IMR-90 (cell line): Measurements from ENCODE around the gene PDXDC1. TPM values are rescaled to one million over a fixed set of nuclear protein-coding genes. Genes with fewer than 3 reads are reported as not detected.
"Not testable (repeated sequence)": the region's sequence is repeated elsewhere in the genome, so short reads cannot be mapped to it uniquely, and the experiment has no call there.

Source experiments
- ATAC-seq: fragments of 200-7000 bp; cut with Tn5 transposase; 2 replicates; pipeline ENCODE4 v1.9.1; 2020; ENCODE audit warnings: low read depth, mild to moderate bottlenecking, moderate library complexity
- BruUV-seq: library from RNA; stranded (reverse); fragments of 400-500 nt; replicated peaks from 2 replicates; lab custom pipeline; 2021; lab: Mats Ljungman, UMichigan
- CTCF ChIA-PET: fragments of 300-600 bp; formaldehyde crosslinking; extraction: SDS; loops from one replicate; lab custom pipeline; 2021; ENCODE audit warnings: antibody characterized with exemption; lab: Yijun Ruan, JAX
- POLR2A ChIA-PET: fragments of 300-600 bp; sonication (Branson Sonifier 250); formaldehyde crosslinking; loops from one replicate; lab custom pipeline; 2022; ENCODE audit warnings: antibody characterized with exemption; ENCODE audit not compliant: unreplicated experiment; lab: Charles Lee
- DNase-seq: peaks from one replicate; pipeline ENCODE4 v3.0.0; 2013
- H2AFZ ChIP-seq: replicated peaks from 2 replicates; pipeline ENCODE3; 2013; ENCODE audit warnings: low read length, mild to moderate bottlenecking; ENCODE audit not compliant: poor library complexity
- H2AK5ac ChIP-seq: 2 replicates; pipeline ENCODE4 v1.6.1; 2013; ENCODE audit warnings: low read depth, low read length, inconsistent platforms
- H2AK9ac ChIP-seq: replicated peaks from 2 replicates; pipeline ENCODE3; 2013; ENCODE audit warnings: mild to moderate bottlenecking, low read depth, low read length, moderate library complexity; ENCODE audit not compliant: poor library complexity
- H2BK120ac ChIP-seq: 2 replicates; pipeline ENCODE4 v1.6.1; 2013; ENCODE audit warnings: low read depth, low read length, inconsistent platforms
- H2BK15ac ChIP-seq: 3 replicates; pipeline ENCODE4 v1.6.1; 2013; ENCODE audit warnings: low read depth, low read length, inconsistent platforms
- H2BK20ac ChIP-seq: 2 replicates; pipeline ENCODE4 v1.6.1; 2013; ENCODE audit warnings: low read depth, mild to moderate bottlenecking, inconsistent platforms, low read length, moderate library complexity
- H2BK5ac ChIP-seq: 2 replicates; pipeline ENCODE4 v1.6.1; 2013; ENCODE audit warnings: mild to moderate bottlenecking, low read depth, low read length, inconsistent platforms; ENCODE audit not compliant: poor library complexity, severe bottlenecking
- H3K14ac ChIP-seq: replicated peaks from 2 replicates; pipeline ENCODE4 v1.6.1; 2013; ENCODE audit warnings: low read depth, low read length, inconsistent platforms
- H3K18ac ChIP-seq: 2 replicates; pipeline ENCODE4 v1.6.1; 2013; ENCODE audit warnings: low read depth, low read length, control low read depth
- H3K23ac ChIP-seq: 2 replicates; pipeline ENCODE4 v1.6.1; 2013; ENCODE audit warnings: low read depth, low read length, inconsistent platforms
- H3K27ac ChIP-seq: 2 replicates; pipeline ENCODE4 v1.5.1; 2013; ENCODE audit warnings: mild to moderate bottlenecking, control low read depth, low read length; ENCODE audit not compliant: insufficient read depth
- H3K27me3 ChIP-seq: 2 replicates; pipeline ENCODE4 v1.6.1; 2013; ENCODE audit warnings: low read length; ENCODE audit not compliant: control insufficient read depth, insufficient read depth
- H3K36me3 ChIP-seq: 2 replicates; pipeline ENCODE4 v1.6.1; 2013; ENCODE audit warnings: low read length, mixed read lengths; ENCODE audit not compliant: control insufficient read depth, insufficient read depth
- H3K4ac ChIP-seq: 2 replicates; pipeline ENCODE4 v1.6.1; 2013; ENCODE audit warnings: low read depth, low read length, inconsistent platforms
- H3K4me1 ChIP-seq: 2 replicates; pipeline ENCODE4 v1.6.1; 2013; ENCODE audit warnings: low read length, mixed read lengths; ENCODE audit not compliant: control insufficient read depth, insufficient read depth
- H3K4me2 ChIP-seq: 2 replicates; pipeline ENCODE4 v1.6.1; 2013; ENCODE audit warnings: low read depth, mild to moderate bottlenecking, control low read depth, low read length, moderate library complexity
- H3K4me3 ChIP-seq: 2 replicates; pipeline ENCODE4 v1.5.1; 2013; ENCODE audit warnings: low read depth, mild to moderate bottlenecking, control low read depth, low read length, moderate library complexity; ENCODE audit not compliant: insufficient read depth
- H3K56ac ChIP-seq: 2 replicates; pipeline ENCODE4 v1.6.1; 2013; ENCODE audit warnings: low read length, inconsistent platforms; ENCODE audit not compliant: insufficient read depth; ENCODE audit errors: extremely low read depth
- H3K79me1 ChIP-seq, 2 experiments: 2 replicates each; pipeline ENCODE4 v1.6.1; 2013; ENCODE audit warnings: low read length in 2 of 2, inconsistent platforms in 1 of 2, low read depth in 1 of 2
- H3K9ac ChIP-seq: 2 replicates; pipeline ENCODE4 v1.6.1; 2013; ENCODE audit warnings: low read depth, low read length, control low read depth
- H3K9me1 ChIP-seq: 2 replicates; pipeline ENCODE4 v1.6.1; 2013; ENCODE audit warnings: low read length, inconsistent platforms; ENCODE audit not compliant: insufficient read depth
- H3K9me3 ChIP-seq: 2 replicates; pipeline ENCODE4 v1.6.1; 2013; ENCODE audit warnings: low read length; ENCODE audit not compliant: control insufficient read depth, insufficient read depth
- H4K20me1 ChIP-seq: 2 replicates; pipeline ENCODE4 v1.6.1; 2013; ENCODE audit warnings: low read length, inconsistent platforms; ENCODE audit not compliant: insufficient read depth
- H4K5ac ChIP-seq: 2 replicates; pipeline ENCODE4 v1.6.1; 2013; ENCODE audit warnings: mild to moderate bottlenecking, low read depth, low read length, control low read depth
- H4K8ac ChIP-seq, 2 experiments: 2 replicates each; pipeline ENCODE4 v1.6.1; 2013; ENCODE audit warnings: low read depth in 2 of 2, low read length in 2 of 2, control low read depth in 1 of 2, inconsistent platforms in 1 of 2
- H4K91ac ChIP-seq: 2 replicates; pipeline ENCODE4 v1.6.1; 2013; ENCODE audit warnings: low read depth, low read length, inconsistent platforms; ENCODE audit not compliant: insufficient read depth
- CHD1 ChIP-seq: IDR thresholded peaks from 2 replicates; pipeline ENCODE4 v1.6.1; 2012; ENCODE audit warnings: low read depth, low read length, improper control_type of control experiment
- MAZ ChIP-seq: IDR thresholded peaks from 2 replicates; pipeline ENCODE4 v1.6.1; 2012; ENCODE audit warnings: low read depth, mild to moderate bottlenecking, low read length, improper control_type of control experiment, moderate library complexity, borderline replicate concordance
- NFE2L2 ChIP-seq: fragments of 150-350 bp; IDR thresholded peaks from 2 replicates; pipeline ENCODE4 v1.6.1; 2016; ENCODE audit warnings: low read depth, mild to moderate bottlenecking, low read length
- POLR2A ChIP-seq: IDR thresholded peaks from 2 replicates; pipeline ENCODE4 v1.6.1; 2012; ENCODE audit warnings: mild to moderate bottlenecking, low read depth, low read length
- RAD21 ChIP-seq: IDR thresholded peaks from 2 replicates; pipeline ENCODE4 v1.6.1; 2012; ENCODE audit warnings: low read length, improper control_type of control experiment
- RCOR1 ChIP-seq: IDR thresholded peaks from 2 replicates; pipeline ENCODE4 v1.6.1; 2012; ENCODE audit warnings: mild to moderate bottlenecking, low read length, improper control_type of control experiment; ENCODE audit not compliant: insufficient replicate concordance
- SMC3 ChIP-seq: fragments of 150-350 bp; IDR thresholded peaks from 2 replicates; pipeline ENCODE4 v1.6.1; 2016; ENCODE audit warnings: low read depth, mild to moderate bottlenecking, antibody characterized with exemption, low read length, moderate library complexity
- WGBS, 2 experiments: methylation state at CpG; one replicate each; pipeline versions ENCODE4 v1.1.5 to v1.1.7; 2013; ENCODE audit warnings: missing lambda C conversion rate in 2 of 2; ENCODE audit not compliant: insufficient read length in 1 of 2; ENCODE audit errors: extremely low coverage in 2 of 2; 5-methylcytosine and 5-hydroxymethylcytosine counted together
- dilution Hi-C: fragments of 300-500 bp; cut with HindIII; formaldehyde crosslinking; loops from one replicate; pipeline ENCODE4 v1.14.3; 2018; ENCODE audit warnings: low sequenced_read_pairs; ENCODE audit not compliant: unreplicated experiment
- in situ Hi-C: fragments of 300-500 bp; cut with MboI; formaldehyde crosslinking; loops from 3 replicates; pipeline ENCODE4 v1.14.3; 2019; ENCODE audit warnings: low sequenced_read_pairs, inconsistent platforms, mixed read lengths
- intact Hi-C: fragments of 100-400 bp; cut with micrococcal nuclease; formaldehyde crosslinking; loops from 2 replicates; pipeline ENCODE4 v1.10.0; 2022
- polyA plus RNA-seq, 3 experiments: library from polyadenylated mRNA; depleted of rRNA; stranded (reverse); fragments of >200 nt; gene quantifications; 2 replicates each; pipeline ENCODE4 v1.2.3, GENCODE V29; 2012; ENCODE audit warnings: low replicate concordance in 1 of 3
- total RNA-seq: library from RNA; depleted of rRNA; stranded (reverse); fragments of >200 nt; gene quantifications from 2 replicates; pipeline ENCODE4 v1.2.3, GENCODE V29; 2012

Gene PDXDC1
- total and polyA plus RNA-seq, 2 of the 4 experiments (the other 2 are of a cell fraction) = 68.7 to 117 TPM

GRCh38 chr16:15044286-15044685, 69.5 kb downstream of the PDXDC1 start:
- intact Hi-C loops = no loop called here
- dilution Hi-C loops = no loop called here
- Histone ChIP-seq H3K36me3 (peaks cover 49% of the 10 kb centered on the region), H3K9me1 (peaks cover 11% of the 10 kb centered on the region), H2BK5ac (no peak overlapping the region), H3K4me1 (no peaks in the 10 kb centered on the region), H3K18ac (no peak overlapping the region), H4K91ac (no peak overlapping the region), H3K56ac (no peak overlapping the region), H3K9me3 (no peaks in the 10 kb centered on the region), H2AK5ac (no peak overlapping the region), H3K27ac (no peak overlapping the region), H2BK120ac (no peak overlapping the region), H2BK15ac (no peak overlapping the region), H4K8ac (no peak overlapping the region), H3K4me3 (no peak overlapping the region), H3K4ac (no peak overlapping the region), H4K5ac (no peak overlapping the region), H3K9ac (no peak overlapping the region), H2BK20ac (no peak overlapping the region), H2AFZ (no peak overlapping the region), H3K79me1 (peaks cover 20 to 55% of the 10 kb centered on the region in 2 experiments; a peak in 3 of 4 replicates), H3K4me2 (no peak overlapping the region), H3K14ac (no peak overlapping the region), H4K20me1 (peaks cover 19% of the 10 kb centered on the region), H2AK9ac (no peak overlapping the region), H3K27me3 (no peaks in the 10 kb centered on the region), H3K23ac (no peak overlapping the region)
- CTCF ChIA-PET = no interaction called here
- POLR2A ChIA-PET = no interaction called here
- in situ Hi-C loops = no loop called here
- DNase-seq (no peak), ATAC-seq (no peak)
- no TSS peak for BruUV-seq
- WGBS, 2 experiments = 97% methylated on average over 7 of the region's 11 CpGs; no CpG with 5 or more reads in 1 of the 2 experiments
- TF ChIP-seq POLR2A (no peak), NFE2L2 (no peak), MAZ (no peak), CHD1 (no peak), RAD21 (no peak), SMC3 (no peak), RCOR1 (no peak)

GRCh38 chr16:15045270-15045669, 70.4 kb downstream of the PDXDC1 start:
- H2AK5ac ChIP-seq, H4K8ac ChIP-seq, H2BK20ac ChIP-seq, BruUV-seq, H3K27me3 ChIP-seq, dilution Hi-C loops, H2BK5ac ChIP-seq, H4K5ac ChIP-seq, H3K4me3 ChIP-seq, DNase-seq, CTCF ChIA-PET, POLR2A ChIA-PET, H3K27ac ChIP-seq, H4K91ac ChIP-seq, H3K4ac ChIP-seq, H3K9me3 ChIP-seq, H3K4me1 ChIP-seq, H2AFZ ChIP-seq, H2AK9ac ChIP-seq, H3K4me2 ChIP-seq, ATAC-seq, H2BK120ac ChIP-seq, in situ Hi-C loops, H3K14ac ChIP-seq, H2BK15ac ChIP-seq, H3K56ac ChIP-seq, intact Hi-C loops, H3K9ac ChIP-seq, H3K23ac ChIP-seq, H3K18ac ChIP-seq: not testable (repeated sequence)
- 91% methylated on average over 4 of the region's 9 CpGs; no CpG with 5 or more reads in 1 of the 2 experiments for WGBS, 2 experiments
- peaks cover 11% of the 10 kb centered on the region for H3K9me1 ChIP-seq
- H3K36me3 ChIP-seq = peaks cover 40% of the 10 kb centered on the region
- peaks cover 17 to 62% of the 10 kb centered on the region in 2 experiments; a peak in 3 of 4 replicates for H3K79me1 ChIP-seq
- peaks cover 23% of the 10 kb centered on the region for H4K20me1 ChIP-seq
